Measurements from ENCODE around the gene NEFH.

GRCh38 chr22:29499852-29500251 is 19.8 kb downstream of the NEFH start:
- no peak for TF ChIP-seq CTCF (IDR thresholded peaks at IDR 0.05; ENCODE audit: low read depth, low read length, poor library complexity, severe bottlenecking)
- TF ChIP-seq EZH2phosphoT487 (IDR thresholded peaks at IDR 0.05; ENCODE audit: borderline replicate concordance, low read length), result no peak
